GM19395 (cell line): ENCODE results near the gene GLRA3.
"Not testable (repeated sequence)": the region's sequence is repeated elsewhere in the genome, so short reads cannot be mapped to it uniquely, and the experiment has no call there.

Experiments
- ATAC-seq: cut with Tn5 transposase; IDR thresholded peaks from one replicate; pipeline ENCODE4 v1.9.1; 2021; ENCODE audit warnings: mild to moderate bottlenecking, moderate library complexity; ENCODE audit not compliant: unreplicated experiment

Gene GLRA3

GRCh38 chr4:174828845-174829701, at the start of gene GLRA3:
GLRA3 (minus strand) TSS chr4:174829247; CDS start chr4:174828811, 436 bp downstream.
- ATAC-seq: peak; percentile 94

GRCh38 chr4:174874898-174875297, 45.9 kb upstream of the GLRA3 start:
- ATAC-seq: no peak

GRCh38 chr4:174873931-174874330, 44.9 kb upstream of the GLRA3 start:
- ATAC-seq: peak; percentile 77

GRCh38 chr4:174873146-174873545, 44.1 kb upstream of the GLRA3 start:
- not testable (repeated sequence) for ATAC-seq

GRCh38 chr4:174871407-174871806, 42.4 kb upstream of the GLRA3 start:
- no peak for ATAC-seq

GRCh38 chr4:174870311-174870710, 41.3 kb upstream of the GLRA3 start:
- no peak for ATAC-seq

- no peak for ATAC-seq
These were observed 40.3 kb upstream of the GLRA3 start for GRCh38 chr4:174869339-174869738.

- ATAC-seq: no peak
These were observed 38.9 kb upstream of the GLRA3 start for GRCh38 chr4:174867903-174868302.

GRCh38 chr4:174865418-174865985, 36.5 kb upstream of the GLRA3 start:
- no peak for ATAC-seq

GRCh38 chr4:174864031-174864430, 35.0 kb upstream of the GLRA3 start:
- no peak for ATAC-seq

- ATAC-seq: no peak
These were observed 31.5 kb upstream of the GLRA3 start for GRCh38 chr4:174860588-174860987.

- ATAC-seq: peak; percentile 94
These were observed 30.9 kb upstream of the GLRA3 start for GRCh38 chr4:174859904-174860303.

- no peak for ATAC-seq
These were observed 28.1 kb upstream of the GLRA3 start for GRCh38 chr4:174856926-174857800.

- ATAC-seq: no peak
These were observed 26.0 kb upstream of the GLRA3 start for GRCh38 chr4:174855050-174855449.

- no peak for ATAC-seq
These were observed 24.6 kb upstream of the GLRA3 start for GRCh38 chr4:174853629-174854028.

GRCh38 chr4:174848596-174848995, 19.5 kb upstream of the GLRA3 start:
- no peak for ATAC-seq

- no peak for ATAC-seq
These were observed 18.9 kb upstream of the GLRA3 start for GRCh38 chr4:174847801-174848427.

GRCh38 chr4:174835536-174835935, 6.5 kb upstream of the GLRA3 start:
- ATAC-seq: no peak

GRCh38 chr4:174834477-174834876, 5.4 kb upstream of the GLRA3 start:
- no peak for ATAC-seq

- no peak for ATAC-seq
These were observed 2.4 kb downstream of the GLRA3 start for GRCh38 chr4:174826660-174827059.

- ATAC-seq: no peak
These were observed 13.8 kb downstream of the GLRA3 start for GRCh38 chr4:174815282-174815681.
